Measurements from ENCODE around the gene NNT. TPM values are rescaled to one million over a fixed set of nuclear protein-coding genes. Genes with fewer than 3 reads are reported as not detected.

The NNT gene
- total and polyA plus RNA-seq, 9 of the 15 experiments (the other 6 are each of a cell fraction or from before 2014, with no cell fraction given), result 21.9 to 68.6 (median 42.2) TPM

- peak; percentile 88 for TF ChIP-seq CREB3L1 (IDR thresholded peaks at IDR 0.05; ENCODE audit: borderline replicate concordance, low read depth)
- TF ChIP-seq ZFP36 (IDR thresholded peaks at IDR 0.05; ENCODE audit: low read depth, low read length, partially characterized antibody), result peak; percentile 14
- peak; percentile 70; the same call in 1 of the 2 replicates for TF ChIP-seq DMBX1 (CRISPR knock-in tag; IDR thresholded peaks at IDR 0.05; ENCODE audit: borderline replicate concordance)
- peak; percentile 14; the same call in 1 of the 2 replicates for TF ChIP-seq FOSL1 (tag; conservative IDR thresholded peaks at IDR 0.05)
- TF ChIP-seq FOXO4 (CRISPR knock-in tag; IDR thresholded peaks at IDR 0.05), result 0 out of 2 replicates have a peak, but pooled peaks have one; percentile 37
- TF ChIP-seq ZBED1 (IDR thresholded peaks at IDR 0.05), result peak; percentile 74
- TF ChIP-seq MLX (CRISPR knock-in tag; conservative IDR thresholded peaks at IDR 0.05), result 0 out of 4 replicates have a peak, but pooled peaks of 1 of the 2 experiments have one; percentile 40
- TF ChIP-seq FOS (IDR thresholded peaks at IDR 0.05; ENCODE audit: extremely low read depth, insufficient read length), result no peak
- peak; percentile 16; the same call in 1 of the 2 replicates for TF ChIP-seq E2F3 (CRISPR knock-in tag; IDR thresholded peaks at IDR 0.05)
- TF ChIP-seq ELF2 (CRISPR knock-in tag; IDR thresholded peaks at IDR 0.05), result peak; percentile 68; the same call in 1 of the 2 replicates
- peak; percentile 26 for TF ChIP-seq REST (IDR thresholded peaks at IDR 0.05; ENCODE audit: borderline replicate concordance)
- peak; percentile 55 for TF ChIP-seq REST (CRISPR knock-in tag; IDR thresholded peaks at IDR 0.05; ENCODE audit: low read depth)
- peak; percentile 56 for TF ChIP-seq HNRNPK (IDR thresholded peaks at IDR 0.05; ENCODE audit: low read depth, low read length, poor library complexity, severe bottlenecking)
- no peak for TF ChIP-seq MYNN (IDR thresholded peaks at IDR 0.05)
- TF ChIP-seq MYNN (CRISPR knock-in tag; IDR thresholded peaks at IDR 0.05), result no peak
Observed at GRCh38 chr5:43556857-43557542, 46.0 kb upstream of the NNT start, which contains the start of gene PAIP1 (continued).

Data from K562 (cell line).